MCF 10A (cell line): ENCODE results near the gene UQCC3. TPM values are rescaled to one million over a fixed set of nuclear protein-coding genes. Genes with fewer than 3 reads are reported as not detected.
A peak's percentile ranks its signal among the peaks of the same experiment; 100 is the strongest.

Source experiments
- BruUV-seq: library from RNA; stranded (reverse); fragments of 400-500 nt; replicated peaks from 2 replicates; lab custom pipeline; 2021; lab: Mats Ljungman, UMichigan
- CTCF ChIA-PET: fragments of 300-600 bp; sonication (Branson Sonifier 250); formaldehyde crosslinking; extraction: SDS; loops from one replicate; lab custom pipeline; 2021; ENCODE audit warnings: antibody characterized with exemption, inconsistent platforms; lab: Yijun Ruan, JAX
- POLR2A ChIA-PET: fragments of 300-600, 350-650 bp; sonication (Branson Sonifier 250); formaldehyde crosslinking; extraction: SDS; loops from one replicate; lab custom pipeline; 2020; ENCODE audit warnings: antibody characterized with exemption, inconsistent platforms; lab: Yijun Ruan, JAX
- DNase-seq: peaks from one replicate; pipeline ENCODE4 v3.0.0-alpha.2; 2018; ENCODE audit not compliant: unreplicated experiment
- H3K27ac Mint-ChIP-seq: one replicate; pipeline ENCODE4 v1.8.0; 2022; ENCODE audit warnings: mild to moderate bottlenecking, low read depth, mixed read lengths; ENCODE audit not compliant: unreplicated experiment
- H3K27me3 Mint-ChIP-seq: one replicate; pipeline ENCODE4 v1.8.0; 2022; ENCODE audit warnings: mixed read lengths; ENCODE audit not compliant: insufficient read depth, unreplicated experiment
- H3K36me3 Mint-ChIP-seq: one replicate; pipeline ENCODE4 v1.8.0; 2022; ENCODE audit warnings: mild to moderate bottlenecking, moderate library complexity, mixed read lengths; ENCODE audit not compliant: insufficient read depth, unreplicated experiment
- H3K4me1 Mint-ChIP-seq: one replicate; pipeline ENCODE4 v1.8.0; 2022; ENCODE audit warnings: mixed read lengths; ENCODE audit not compliant: insufficient read depth, unreplicated experiment
- H3K4me3 Mint-ChIP-seq: one replicate; pipeline ENCODE4 v1.8.0; 2022; ENCODE audit warnings: mild to moderate bottlenecking, moderate library complexity, mixed read lengths; ENCODE audit not compliant: unreplicated experiment
- H3K9me3 Mint-ChIP-seq: one replicate; pipeline ENCODE4 v1.8.0; 2022; ENCODE audit warnings: mixed read lengths; ENCODE audit not compliant: unreplicated experiment
- CTCF ChIP-seq: fragments of 200-600 bp; IDR thresholded peaks from one replicate; pipeline ENCODE4 v1.8.0; 2022; ENCODE audit warnings: antibody characterized with exemption, mild to moderate bottlenecking; ENCODE audit not compliant: unreplicated experiment
- intact Hi-C: fragments of 100-400 bp; cut with micrococcal nuclease; formaldehyde crosslinking; loops from 2 replicates; pipeline ENCODE4 v1.14.1; 2022
- total RNA-seq: library from RNA; stranded (reverse); gene quantifications from 2 replicates; pipeline ENCODE4 v1.2.3, GENCODE V29; 2022

Gene UQCC3
- total RNA-seq, 1 experiment from 2014 or later: 13.8 TPM

GRCh38 chr11:62705880-62706849 is 34.7 kb downstream of the UQCC3 start:
- peak; percentile 91 for DNase-seq
- Mint-ChIP-seq H3K27ac (peak overlapping the region; percentile 94), H3K36me3 (peaks cover 43% of the 10 kb centered on the region), H3K27me3 (no peaks in the 10 kb centered on the region), H3K4me3 (peak overlapping the region; percentile 92), H3K4me1 (peaks cover 25% of the 10 kb centered on the region), H3K9me3 (no peaks in the 10 kb centered on the region)
- CTCF ChIA-PET: interaction anchor here (0.6 to 7.0 kb wide), 6 partner anchors 13 to 1108 kb away, joined by 3 to 38 read pairs (median 3); no protein-coding TSS in a partner anchor
- TF ChIP-seq CTCF: no peak
- POLR2A ChIA-PET: interaction anchor here (0.6 to 15.7 kb wide), 31 partner anchors 9 to 313 kb away, joined by 3 to 197 read pairs (median 4); partner anchors contain the start of genes B3GAT3, C11orf98, CSKMT and EEF1G
- BruUV-seq: no TSS peak
- intact Hi-C loops: no loop called here

- TF ChIP-seq CTCF: no peak
- ChIA-PET POLR2A (interaction anchor here (1.0 to 15.7 kb wide), 11 partner anchors 15 to 137 kb away, joined by 3 to 197 read pairs (median 6); partner anchors contain the start of genes B3GAT3, HNRNPUL2, INTS5 and MTA2), CTCF (interaction anchor here (0.6 to 7.0 kb wide), 6 partner anchors 13 to 1130 kb away, joined by 3 to 38 read pairs (median 4); no protein-coding TSS in a partner anchor)
- Mint-ChIP-seq H3K27ac (no peak overlapping the region), H3K4me1 (peaks cover 25% of the 10 kb centered on the region), H3K9me3 (no peaks in the 10 kb centered on the region), H3K4me3 (peak overlapping the region; percentile 58), H3K27me3 (no peaks in the 10 kb centered on the region), H3K36me3 (peaks cover 44% of the 10 kb centered on the region)
- DNase-seq: no peak
- BruUV-seq: no TSS peak
- intact Hi-C loops: no loop called here
Measured at GRCh38 chr11:62706850-62707247, 35.4 kb downstream of the UQCC3 start.

- ChIA-PET POLR2A (interaction anchor here (0.6 to 15.7 kb wide), 8 partner anchors 19 to 1338 kb away, joined by 3 to 197 read pairs (median 6); partner anchors contain the start of genes HNRNPUL2, INTS5, LBHD1 and TTC9C), CTCF (interaction anchor here (0.5 to 7.0 kb wide), 10 partner anchors 13 to 1564 kb away, joined by 3 to 38 read pairs (median 4); partner anchors contain the start of gene TMEM179B)
- H3K27ac Mint-ChIP-seq: peak within 1 kb of the TSS; percentile 98
- no peaks in the 10 kb centered on the region for H3K27me3 Mint-ChIP-seq
- no TSS peak for BruUV-seq
- peaks cover 46% of the 10 kb centered on the region for H3K36me3 Mint-ChIP-seq
- peaks cover 25% of the 10 kb centered on the region for H3K4me1 Mint-ChIP-seq
- no peak for DNase-seq
- no peaks in the 10 kb centered on the region for H3K9me3 Mint-ChIP-seq
- TF ChIP-seq CTCF: no peak
- intact Hi-C loops: no loop called here
- H3K4me3 Mint-ChIP-seq: peak within 1 kb of the TSS; percentile 92
Measured at GRCh38 chr11:62707277-62707861, 35.9 kb downstream of the UQCC3 start, which contains the start of the genes BSCL2 and GNG3. Gene BSCL2, minus strand, starts transcription at chr11:62707424. Its CDS starts 229 bp downstream, at chr11:62707195. Gene GNG3, plus strand, starts transcription at chr11:62707676. Its CDS starts 620 bp downstream, at chr11:62708296.
